PFSK-1 (cell line): ENCODE results near the gene KCNJ4.

Experiments
- FOXP2 ChIP-seq: optimal IDR thresholded peaks from 2 replicates; pipeline ENCODE3; 2011; ENCODE audit warnings: borderline replicate concordance, control low read depth, inconsistent platforms; ENCODE audit not compliant: insufficient read depth; ENCODE audit errors: extremely low read length, extremely low read depth
- POLR2AphosphoS5 ChIP-seq: IDR thresholded peaks from 2 replicates; pipeline ENCODE4 v1.6.1; 2012; ENCODE audit warnings: low read depth, mild to moderate bottlenecking, control low read depth, low read length, moderate library complexity
- SIN3A ChIP-seq: IDR thresholded peaks from 2 replicates; pipeline ENCODE4 v1.6.1; 2012; ENCODE audit warnings: mild to moderate bottlenecking, low read length, moderate library complexity, borderline replicate concordance; ENCODE audit not compliant: insufficient read depth
- TAF1 ChIP-seq: IDR thresholded peaks from 2 replicates; pipeline ENCODE4 v1.6.1; 2012; ENCODE audit warnings: low read length, control low read depth, borderline replicate concordance; ENCODE audit not compliant: insufficient read depth
- TF ChIP-seq, protein P1 (sequence below), 2 experiments: IDR thresholded peaks; 2 replicates each; pipeline versions ENCODE4 v1.6.1 to v1.8.0; 2011 to 2012; ENCODE audit warnings: low read depth in 2 of 2, low read length in 2 of 2, control low read depth in 1 of 2, inconsistent platforms in 1 of 2, mild to moderate bottlenecking in 1 of 2, moderate library complexity in 1 of 2; ENCODE audit not compliant: insufficient read depth in 1 of 2

Gene KCNJ4

DNA sequence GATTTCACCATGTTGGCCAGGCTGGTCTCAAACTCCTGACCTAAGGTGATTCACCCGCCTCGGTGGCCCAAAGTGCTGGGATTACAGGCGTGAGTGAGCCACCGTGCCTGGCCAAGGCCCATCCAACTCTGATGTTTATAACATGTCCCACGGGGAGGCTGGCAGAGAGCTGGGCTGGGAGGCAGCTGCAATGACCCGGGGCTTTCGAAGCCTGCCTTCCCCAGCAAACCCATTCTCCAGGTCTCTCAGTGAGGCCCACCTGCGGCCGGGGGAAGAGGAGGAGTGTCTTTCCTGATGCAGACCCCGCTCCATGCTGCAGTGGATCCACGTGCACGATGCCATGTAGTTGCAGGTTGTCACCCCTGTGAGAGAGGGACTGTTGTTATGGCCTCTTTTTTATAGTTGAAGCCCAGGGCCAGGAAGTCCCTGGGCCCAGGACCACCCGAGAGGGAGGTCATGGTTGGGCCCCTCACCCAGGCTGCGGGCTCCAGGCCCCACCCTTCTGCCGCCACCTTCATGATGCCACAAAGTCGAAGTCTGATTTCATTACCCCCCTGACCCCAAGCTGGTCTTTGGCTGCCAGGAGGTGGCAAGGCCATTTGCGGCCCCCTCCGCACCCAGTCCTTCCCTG is 38.3 kb downstream of the KCNJ4 start:
- TF ChIP-seq SIN3A (no peak), FOXP2 (no peak), POLR2AphosphoS5 (no peak), TAF1 (no peak)
- TF ChIP-seq, protein P1, sequence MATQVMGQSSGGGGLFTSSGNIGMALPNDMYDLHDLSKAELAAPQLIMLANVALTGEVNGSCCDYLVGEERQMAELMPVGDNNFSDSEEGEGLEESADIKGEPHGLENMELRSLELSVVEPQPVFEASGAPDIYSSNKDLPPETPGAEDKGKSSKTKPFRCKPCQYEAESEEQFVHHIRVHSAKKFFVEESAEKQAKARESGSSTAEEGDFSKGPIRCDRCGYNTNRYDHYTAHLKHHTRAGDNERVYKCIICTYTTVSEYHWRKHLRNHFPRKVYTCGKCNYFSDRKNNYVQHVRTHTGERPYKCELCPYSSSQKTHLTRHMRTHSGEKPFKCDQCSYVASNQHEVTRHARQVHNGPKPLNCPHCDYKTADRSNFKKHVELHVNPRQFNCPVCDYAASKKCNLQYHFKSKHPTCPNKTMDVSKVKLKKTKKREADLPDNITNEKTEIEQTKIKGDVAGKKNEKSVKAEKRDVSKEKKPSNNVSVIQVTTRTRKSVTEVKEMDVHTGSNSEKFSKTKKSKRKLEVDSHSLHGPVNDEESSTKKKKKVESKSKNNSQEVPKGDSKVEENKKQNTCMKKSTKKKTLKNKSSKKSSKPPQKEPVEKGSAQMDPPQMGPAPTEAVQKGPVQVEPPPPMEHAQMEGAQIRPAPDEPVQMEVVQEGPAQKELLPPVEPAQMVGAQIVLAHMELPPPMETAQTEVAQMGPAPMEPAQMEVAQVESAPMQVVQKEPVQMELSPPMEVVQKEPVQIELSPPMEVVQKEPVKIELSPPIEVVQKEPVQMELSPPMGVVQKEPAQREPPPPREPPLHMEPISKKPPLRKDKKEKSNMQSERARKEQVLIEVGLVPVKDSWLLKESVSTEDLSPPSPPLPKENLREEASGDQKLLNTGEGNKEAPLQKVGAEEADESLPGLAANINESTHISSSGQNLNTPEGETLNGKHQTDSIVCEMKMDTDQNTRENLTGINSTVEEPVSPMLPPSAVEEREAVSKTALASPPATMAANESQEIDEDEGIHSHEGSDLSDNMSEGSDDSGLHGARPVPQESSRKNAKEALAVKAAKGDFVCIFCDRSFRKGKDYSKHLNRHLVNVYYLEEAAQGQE (IDR thresholded peaks at IDR 0.05; ENCODE audit: insufficient read depth in 1 of 2, low read depth in 2 of 2, low read length in 2 of 2), result no peak

GRCh38 chr22:38415561-38416321 is 39.3 kb downstream of the KCNJ4 start:
- TF ChIP-seq TAF1 (no peak), POLR2AphosphoS5 (no peak), FOXP2 (no peak)

GRCh38 chr22:38415046-38415445 is 40.0 kb downstream of the KCNJ4 start:
- TF ChIP-seq SIN3A (no peak), POLR2AphosphoS5 (no peak), FOXP2 (no peak), TAF1 (no peak)
- TF ChIP-seq, protein P1 (IDR thresholded peaks at IDR 0.05; ENCODE audit: insufficient read depth in 1 of 2, low read depth in 2 of 2, low read length in 2 of 2), result no peak

- TF ChIP-seq POLR2AphosphoS5, result no peak
These were observed 41.0 kb downstream of the KCNJ4 start for GRCh38 chr22:38414009-38414395.

- TF ChIP-seq TAF1 (no peak), POLR2AphosphoS5 (no peak), FOXP2 (no peak), SIN3A (no peak)
- TF ChIP-seq, protein P1 (IDR thresholded peaks at IDR 0.05; ENCODE audit: insufficient read depth in 1 of 2, low read depth in 2 of 2, low read length in 2 of 2), result no peak
These were observed 41.7 kb downstream of the KCNJ4 start for GRCh38 chr22:38413085-38414008.

GRCh38 chr22:38412435-38413084 is 42.4 kb downstream of the KCNJ4 start:
- TF ChIP-seq POLR2AphosphoS5 (no peak), TAF1 (no peak), FOXP2 (no peak), SIN3A (no peak)
- TF ChIP-seq, protein P1 (IDR thresholded peaks at IDR 0.05; ENCODE audit: insufficient read depth in 1 of 2, low read depth in 2 of 2, low read length in 2 of 2), result no peak
